ENCODE measurements around the gene ZRANB3.

The ZRANB3 gene

DNA sequence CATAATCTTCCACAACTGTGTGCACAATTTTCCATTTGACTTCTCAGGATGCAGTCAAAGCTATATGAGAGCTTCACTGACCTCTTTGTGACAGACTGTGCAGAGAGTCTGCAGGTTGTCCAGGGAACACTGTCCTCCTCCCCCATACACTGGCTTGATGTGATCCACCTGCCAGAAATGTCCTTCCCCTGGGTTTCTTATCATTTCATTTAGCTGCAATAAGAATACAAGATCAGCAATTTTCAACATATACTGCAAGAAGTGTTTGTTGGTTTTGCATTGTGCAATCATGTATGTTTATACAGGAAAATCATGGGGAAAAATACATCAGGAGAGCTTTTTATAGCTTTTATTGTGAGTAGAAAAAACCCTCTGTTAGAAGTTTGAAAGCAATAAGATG is 328.3 kb downstream of the ZRANB3 start:
- H3K4me1 Mint-ChIP-seq, result no peaks in the 10 kb centered on the region
- no peaks in the 10 kb centered on the region for H3K27me3 Mint-ChIP-seq
- no peak overlapping the region for H3K4me3 Mint-ChIP-seq
- peaks cover 6% of the 10 kb centered on the region for H3K36me3 Mint-ChIP-seq
- peak overlapping the region; percentile 55 for H3K27ac Mint-ChIP-seq
- H3K9me3 Mint-ChIP-seq, result no peaks in the 10 kb centered on the region

DNA sequence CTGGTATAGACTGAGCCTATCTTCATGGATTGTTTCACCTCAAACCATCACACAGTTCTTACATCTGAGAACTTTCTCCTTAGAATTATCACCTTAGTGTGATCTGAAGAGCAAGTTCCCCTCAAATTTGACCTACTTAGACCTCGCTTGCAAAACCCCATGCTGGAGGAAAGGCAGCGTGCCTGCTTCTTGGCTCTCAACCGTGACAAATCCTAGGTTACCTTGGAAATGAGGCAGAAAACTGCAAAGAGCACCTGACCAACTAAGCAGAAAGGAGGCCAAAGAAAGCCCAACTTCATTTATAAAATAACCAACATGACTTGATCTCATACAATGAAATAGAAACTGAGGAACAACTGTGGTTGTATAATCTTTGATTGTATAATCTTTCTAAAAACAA is 332.5 kb downstream of the ZRANB3 start:
- Mint-ChIP-seq H3K27me3 (no peaks in the 10 kb centered on the region), H3K27ac (no peak overlapping the region), H3K4me3 (no peak overlapping the region), H3K9me3 (no peaks in the 10 kb centered on the region), H3K36me3 (peaks cover 5% of the 10 kb centered on the region), H3K4me1 (no peaks in the 10 kb centered on the region)

DNA sequence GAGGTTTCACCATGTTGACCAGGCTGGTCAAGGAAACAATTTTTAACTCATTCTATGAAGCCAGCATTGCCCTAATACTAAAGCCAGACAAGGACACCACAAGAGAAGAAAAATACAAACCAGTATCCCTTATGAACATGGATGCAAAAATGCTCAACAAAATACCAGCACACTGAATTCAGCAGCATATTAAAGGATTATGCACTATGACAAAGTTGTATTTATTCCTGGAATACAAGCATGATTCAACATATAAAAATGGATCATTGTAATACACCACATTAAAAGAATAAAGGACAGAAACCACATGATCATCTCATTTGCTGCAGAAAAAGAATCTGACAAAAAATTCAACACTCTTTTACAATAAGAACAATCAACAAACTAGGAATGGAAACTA is 340.2 kb downstream of the ZRANB3 start:
- Mint-ChIP-seq H3K4me1 (no peaks in the 10 kb centered on the region), H3K4me3 (no peak overlapping the region), H3K27me3 (no peaks in the 10 kb centered on the region), H3K9me3 (peaks cover 16% of the 10 kb centered on the region), H3K36me3 (peaks cover 18% of the 10 kb centered on the region), H3K27ac (no peak overlapping the region)

DNA sequence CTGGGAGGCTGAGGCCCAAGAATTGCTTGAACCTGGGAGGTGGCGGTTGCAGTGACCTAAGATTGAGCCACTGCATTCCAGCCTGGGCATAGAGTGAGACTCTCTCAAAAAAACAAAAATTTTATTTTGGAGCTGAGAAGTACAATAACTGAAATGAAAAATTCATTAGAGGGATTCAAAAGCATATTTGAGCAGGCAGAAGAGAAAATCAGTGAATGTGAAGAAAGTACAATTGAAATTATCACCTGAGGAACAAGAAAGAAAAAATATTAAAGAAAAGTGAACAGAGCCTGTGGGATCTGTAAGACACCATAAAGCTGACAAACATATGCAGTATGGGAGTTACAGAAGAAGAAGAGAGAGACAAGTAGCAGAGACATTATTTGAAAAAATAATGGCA is 341.9 kb downstream of the ZRANB3 start:
- Mint-ChIP-seq H3K27ac (no peak overlapping the region), H3K4me1 (no peaks in the 10 kb centered on the region), H3K4me3 (no peak overlapping the region)

DNA sequence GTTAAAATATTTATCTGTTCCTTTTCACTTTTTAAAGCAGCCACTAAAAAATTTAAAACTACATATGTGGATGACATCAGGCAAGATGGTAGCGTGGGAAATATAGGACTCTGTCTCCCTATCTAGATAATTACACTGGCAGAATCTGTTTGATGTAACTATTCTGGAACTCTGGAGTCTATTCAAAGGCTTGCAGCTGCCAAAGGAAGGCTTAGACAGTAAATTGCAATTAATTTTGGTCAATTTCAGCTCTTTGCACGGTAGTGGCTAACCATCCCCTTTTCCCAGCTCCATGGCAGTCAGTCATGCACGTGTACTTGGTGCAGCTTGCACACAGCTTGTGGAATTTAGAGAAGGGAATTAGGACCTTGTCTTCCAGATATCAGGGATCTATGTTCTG is 343.7 kb downstream of the ZRANB3 start:
- H3K4me3 Mint-ChIP-seq, result no peak overlapping the region
- peaks cover 14% of the 10 kb centered on the region for H3K36me3 Mint-ChIP-seq
- no peak overlapping the region for H3K27ac Mint-ChIP-seq
- H3K9me3 Mint-ChIP-seq, result peaks cover 9% of the 10 kb centered on the region
- H3K27me3 Mint-ChIP-seq, result no peaks in the 10 kb centered on the region
- no peaks in the 10 kb centered on the region for H3K4me1 Mint-ChIP-seq

More for the DNA sequence above, 341.9 kb downstream of the ZRANB3 start:
- H3K36me3 Mint-ChIP-seq, result peaks cover 18% of the 10 kb centered on the region
- H3K9me3 Mint-ChIP-seq, result peaks cover 16% of the 10 kb centered on the region
- no peaks in the 10 kb centered on the region for H3K27me3 Mint-ChIP-seq

DNA sequence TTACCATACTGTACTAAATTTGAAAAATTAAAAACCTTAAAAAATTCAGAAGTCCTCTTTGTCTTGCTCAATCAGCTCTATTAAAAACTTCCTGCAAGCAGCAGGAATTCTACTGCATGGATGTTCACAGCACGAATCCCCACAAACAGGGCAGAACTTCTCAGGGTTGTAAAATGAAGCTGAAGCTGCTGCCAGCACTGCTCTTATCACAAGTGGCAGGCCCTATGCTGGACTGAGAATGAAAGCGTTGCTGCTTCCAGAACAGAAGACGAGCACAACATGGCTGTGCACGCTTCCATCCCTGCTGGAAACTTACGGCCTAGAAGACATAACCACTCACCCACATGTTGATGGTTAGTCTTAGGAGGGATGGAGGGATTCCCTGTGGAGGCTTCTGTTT is 345.0 kb downstream of the ZRANB3 start:
- H3K27ac Mint-ChIP-seq, result no peak overlapping the region
- peaks cover 9% of the 10 kb centered on the region for H3K9me3 Mint-ChIP-seq
- H3K4me3 Mint-ChIP-seq, result no peak overlapping the region
- peaks cover 14% of the 10 kb centered on the region for H3K36me3 Mint-ChIP-seq
- H3K27me3 Mint-ChIP-seq, result no peaks in the 10 kb centered on the region
- no peaks in the 10 kb centered on the region for H3K4me1 Mint-ChIP-seq

DNA sequence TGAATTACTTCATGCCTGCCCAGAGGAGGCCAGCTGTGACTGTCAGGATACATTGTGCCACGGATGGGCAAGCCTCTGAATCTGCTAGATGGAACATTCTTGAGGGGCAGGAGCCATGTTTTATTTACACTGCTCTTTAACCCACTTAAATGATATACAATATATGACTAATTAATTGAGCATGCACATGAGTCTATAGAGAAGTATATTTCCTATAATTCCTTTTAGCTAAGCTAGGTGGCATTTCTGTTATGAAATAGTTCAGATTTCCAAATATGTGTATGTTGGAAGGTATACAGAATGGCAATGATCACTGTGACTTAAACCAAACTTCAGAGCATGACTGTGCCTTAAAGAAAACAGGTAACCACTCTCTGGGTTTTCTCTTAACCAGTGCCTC is 347.2 kb downstream of the ZRANB3 start:
- H3K9me3 Mint-ChIP-seq, result no peaks in the 10 kb centered on the region
- no peaks in the 10 kb centered on the region for H3K27me3 Mint-ChIP-seq
- peaks cover 5% of the 10 kb centered on the region for H3K36me3 Mint-ChIP-seq
- H3K27ac Mint-ChIP-seq, result no peak overlapping the region
- no peak overlapping the region for H3K4me3 Mint-ChIP-seq
- H3K4me1 Mint-ChIP-seq, result no peaks in the 10 kb centered on the region

DNA sequence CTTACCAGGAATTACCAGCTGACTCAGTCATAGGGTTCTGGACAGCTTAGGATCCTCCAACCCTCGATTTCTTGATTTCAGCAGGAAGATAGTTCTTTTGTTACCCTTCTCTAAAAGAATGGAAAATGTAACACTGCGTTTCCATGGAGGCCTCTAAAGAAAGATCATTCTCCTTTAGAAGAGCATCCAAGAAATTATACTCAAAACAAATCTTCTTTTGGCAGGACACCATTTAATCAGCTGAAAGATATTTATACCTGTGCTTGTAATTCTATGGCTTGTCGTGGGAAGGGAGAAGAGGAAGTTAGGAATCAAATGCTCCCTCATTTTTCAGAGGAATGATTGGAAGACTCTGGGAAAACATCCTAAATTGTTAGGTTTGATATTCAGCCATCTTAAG is 348.4 kb downstream of the ZRANB3 start:
- H3K27ac Mint-ChIP-seq, result no peak overlapping the region

DNA sequence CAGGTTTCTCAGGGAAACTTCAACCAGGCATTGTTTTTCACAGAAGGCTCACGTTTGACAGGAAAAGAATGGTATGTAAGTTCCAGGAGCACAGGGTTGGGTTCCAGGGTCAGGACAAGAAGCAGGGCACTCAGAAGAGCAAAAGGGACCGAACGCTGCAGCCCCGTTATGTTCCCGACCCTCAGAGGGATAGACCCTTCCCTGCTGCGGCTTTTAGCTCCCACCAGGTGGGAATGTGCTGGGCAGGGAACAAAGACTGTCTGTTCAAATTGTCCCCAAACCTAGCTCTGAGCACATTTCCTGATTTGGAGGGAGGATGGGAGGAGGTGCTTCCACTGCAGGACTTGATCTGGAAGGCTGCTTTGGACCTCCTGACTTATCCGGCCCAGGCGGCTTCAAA is 348.8 kb downstream of the ZRANB3 start:
- Mint-ChIP-seq H3K27ac (no peak overlapping the region), H3K36me3 (peaks cover 7% of the 10 kb centered on the region), H3K9me3 (no peaks in the 10 kb centered on the region), H3K27me3 (no peaks in the 10 kb centered on the region), H3K4me1 (no peaks in the 10 kb centered on the region), H3K4me3 (no peak overlapping the region)

More for the DNA sequence above, 348.4 kb downstream of the ZRANB3 start:
- H3K36me3 Mint-ChIP-seq, result peaks cover 6% of the 10 kb centered on the region
- H3K27me3 Mint-ChIP-seq, result no peaks in the 10 kb centered on the region
- no peaks in the 10 kb centered on the region for H3K9me3 Mint-ChIP-seq
- no peaks in the 10 kb centered on the region for H3K4me1 Mint-ChIP-seq
- H3K4me3 Mint-ChIP-seq, result no peak overlapping the region

DNA sequence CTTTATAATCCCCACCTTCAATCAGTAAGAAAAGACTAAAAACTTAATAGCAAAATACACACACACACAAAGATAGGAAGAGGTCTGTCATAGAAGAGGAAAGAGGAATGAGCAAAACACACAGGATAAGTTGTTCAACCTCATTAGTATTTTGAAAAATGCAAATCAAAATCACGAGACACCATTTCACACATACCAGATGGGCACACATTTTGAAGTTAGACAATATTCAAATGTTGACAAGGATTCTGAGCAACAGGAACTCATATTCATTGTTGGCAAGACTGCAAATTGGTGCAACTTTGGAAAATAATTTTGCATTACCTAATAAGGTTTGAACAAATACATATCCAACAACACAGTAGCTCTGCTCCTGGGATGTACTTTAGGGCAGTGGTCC is 351.3 kb downstream of the ZRANB3 start:
- H3K9me3 Mint-ChIP-seq, result no peaks in the 10 kb centered on the region
- H3K36me3 Mint-ChIP-seq, result peaks cover 16% of the 10 kb centered on the region
- no peaks in the 10 kb centered on the region for H3K27me3 Mint-ChIP-seq
- H3K4me3 Mint-ChIP-seq, result no peak overlapping the region
- no peak overlapping the region for H3K27ac Mint-ChIP-seq
- H3K4me1 Mint-ChIP-seq, result no peaks in the 10 kb centered on the region

DNA sequence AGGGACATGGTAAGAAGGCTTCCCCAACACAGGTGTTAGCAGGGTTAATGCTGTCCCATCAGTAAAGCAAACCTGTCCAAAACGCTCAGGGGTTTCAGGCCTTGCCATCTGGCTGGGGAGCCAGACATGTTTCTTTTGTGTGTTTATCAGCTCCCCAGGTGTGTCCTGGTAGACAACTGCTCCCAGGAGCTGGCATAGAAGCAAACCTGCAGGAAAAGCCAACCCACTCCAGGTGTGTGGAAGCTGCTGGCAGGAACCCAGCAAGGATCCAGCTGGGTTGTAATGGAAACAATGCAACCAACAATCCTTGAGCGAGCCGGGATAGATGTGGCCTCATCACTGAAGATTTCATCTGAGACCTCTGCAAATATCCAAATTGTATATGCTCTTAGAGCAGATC is 355.8 kb downstream of the ZRANB3 start:
- Mint-ChIP-seq H3K27ac (no peak overlapping the region), H3K36me3 (peaks cover 34% of the 10 kb centered on the region), H3K4me3 (no peak overlapping the region), H3K27me3 (no peaks in the 10 kb centered on the region), H3K9me3 (no peaks in the 10 kb centered on the region), H3K4me1 (no peaks in the 10 kb centered on the region)

DNA sequence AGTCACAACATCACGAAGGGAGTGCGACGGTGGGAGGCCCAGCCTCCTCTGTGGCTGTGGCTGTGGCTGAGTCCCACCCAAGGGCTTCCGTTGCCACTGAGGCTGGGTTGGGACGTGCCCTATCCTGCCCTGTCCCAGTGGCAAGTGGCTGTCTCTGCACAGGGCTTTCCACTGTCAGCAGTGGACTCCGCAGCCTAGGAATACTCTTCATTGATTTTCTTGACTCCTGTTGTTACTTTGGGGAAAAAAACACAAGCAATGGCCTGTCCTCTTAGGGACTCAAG is 356.3 kb downstream of the ZRANB3 start:
- no peak overlapping the region for H3K27ac Mint-ChIP-seq
- H3K9me3 Mint-ChIP-seq, result no peaks in the 10 kb centered on the region
- H3K4me3 Mint-ChIP-seq, result no peak overlapping the region
- H3K36me3 Mint-ChIP-seq, result peaks cover 36% of the 10 kb centered on the region
- no peaks in the 10 kb centered on the region for H3K4me1 Mint-ChIP-seq
- H3K27me3 Mint-ChIP-seq, result no peaks in the 10 kb centered on the region

DNA sequence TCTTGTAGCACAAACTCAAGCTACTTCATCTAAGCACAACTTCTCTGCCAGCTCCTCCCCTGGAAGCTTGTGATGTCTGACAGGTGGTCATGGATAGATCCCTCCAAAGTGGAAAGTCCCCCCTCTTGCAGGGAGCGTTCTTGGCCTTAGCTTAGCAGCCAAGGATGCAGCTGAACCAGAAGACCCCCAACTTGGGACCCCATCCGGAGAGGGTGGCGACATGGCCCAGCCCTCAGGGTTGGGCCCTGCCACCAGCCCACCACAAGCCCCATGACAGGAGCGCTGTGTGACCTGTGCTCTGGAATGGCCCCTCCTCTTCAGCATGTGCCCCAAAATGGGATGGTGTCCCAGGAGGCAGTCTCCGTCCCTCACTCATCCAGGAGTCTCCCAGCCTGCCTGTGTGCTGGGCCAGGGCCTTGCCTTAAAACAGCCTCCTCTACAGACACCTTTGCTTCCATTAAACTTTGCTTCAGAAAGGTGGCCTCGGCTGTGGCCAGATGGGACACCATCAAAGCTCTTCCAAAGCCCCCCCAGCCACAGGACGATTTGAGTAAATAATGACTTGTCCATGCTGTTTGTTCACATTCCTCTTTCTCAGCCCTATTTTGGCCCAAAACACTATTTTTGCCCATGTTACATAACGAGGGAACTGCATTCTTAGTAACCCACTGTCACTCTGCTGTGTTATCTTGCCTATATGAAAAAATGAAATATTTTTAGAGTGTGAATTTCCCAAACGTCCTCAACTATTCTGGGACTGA is 356.8 kb downstream of the ZRANB3 start:
- Mint-ChIP-seq H3K36me3 (peaks cover 38% of the 10 kb centered on the region), H3K27me3 (no peaks in the 10 kb centered on the region), H3K9me3 (no peaks in the 10 kb centered on the region), H3K4me3 (no peak overlapping the region), H3K27ac (no peak overlapping the region), H3K4me1 (peaks cover 3% of the 10 kb centered on the region)

DNA sequence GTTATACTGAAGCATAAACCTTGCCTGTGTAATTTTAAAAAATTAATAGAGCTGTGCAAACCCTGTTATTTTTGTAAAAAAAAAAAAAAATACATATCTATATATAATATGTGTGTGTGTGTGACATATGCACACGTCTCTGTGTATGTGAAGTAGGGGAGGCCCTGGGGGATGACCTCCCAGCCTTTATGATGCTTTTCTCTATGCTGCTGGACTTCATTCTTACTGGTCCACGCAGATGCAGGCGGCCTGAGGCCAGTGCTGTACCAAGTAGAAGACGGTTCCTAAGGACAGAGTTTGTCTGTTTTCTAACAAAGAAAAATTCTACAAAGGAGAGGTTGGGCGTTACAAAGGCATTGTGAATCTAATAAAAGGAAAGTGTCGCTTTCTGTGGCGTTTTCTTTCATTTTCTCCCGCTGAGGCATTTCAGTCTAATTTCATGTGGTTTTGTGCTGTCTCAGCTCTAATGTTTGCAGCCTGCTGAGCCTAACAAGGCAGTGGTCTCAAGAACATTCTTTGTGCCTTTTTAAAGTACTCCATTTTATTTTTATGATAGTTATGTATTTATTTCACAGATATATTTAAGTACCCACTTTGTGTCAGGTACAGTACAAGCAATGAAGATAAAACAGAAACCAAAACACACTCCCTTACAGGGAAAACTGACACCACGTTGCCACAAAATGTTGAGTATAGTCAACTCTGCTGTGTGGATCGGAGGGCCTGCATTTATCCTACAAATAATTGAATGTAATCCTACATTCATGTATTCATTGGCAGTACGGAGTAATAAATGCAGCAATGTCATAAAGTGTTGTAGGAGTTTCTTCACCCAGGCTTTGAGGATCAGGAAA is 360.9 kb downstream of the ZRANB3 start:
- Mint-ChIP-seq H3K4me1 (peaks cover 3% of the 10 kb centered on the region), H3K4me3 (peak overlapping the region; percentile 27), H3K36me3 (peaks cover 41% of the 10 kb centered on the region), H3K27me3 (no peaks in the 10 kb centered on the region), H3K9me3 (no peaks in the 10 kb centered on the region), H3K27ac (no peak overlapping the region)

DNA sequence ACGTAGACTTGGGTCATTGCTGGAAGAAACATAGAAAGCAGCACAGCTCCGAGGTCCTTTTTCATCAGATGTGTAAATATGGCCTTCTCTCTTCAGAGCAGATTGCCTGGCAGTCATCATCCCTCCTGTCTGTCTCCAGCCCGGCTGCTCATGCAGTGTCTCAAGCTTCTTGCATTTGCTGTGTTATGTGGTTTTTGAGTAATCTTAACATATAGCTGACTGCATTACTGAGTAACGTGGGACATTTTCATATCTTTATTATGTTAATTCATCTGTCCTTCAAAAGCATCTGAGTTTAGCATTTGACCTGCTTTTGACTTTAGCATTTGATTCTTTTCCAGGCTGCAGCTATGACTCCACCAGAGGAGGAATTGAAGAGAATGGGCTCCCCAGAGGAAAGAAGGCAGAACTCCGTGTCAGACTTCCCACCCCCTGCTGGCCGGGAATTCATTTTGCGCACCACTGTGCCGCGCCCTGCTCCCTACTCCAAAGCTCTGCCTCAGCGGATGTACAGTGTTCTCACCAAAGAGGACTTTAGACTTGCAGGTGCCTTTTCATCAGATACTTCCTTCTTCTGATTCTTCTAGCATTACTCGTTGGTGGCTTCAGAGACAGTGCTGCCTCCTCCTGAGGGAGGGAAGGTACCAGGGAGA is 362.7 kb downstream of the ZRANB3 start:
- H3K36me3 Mint-ChIP-seq, result peaks cover 34% of the 10 kb centered on the region
- H3K9me3 Mint-ChIP-seq, result no peaks in the 10 kb centered on the region
- H3K27me3 Mint-ChIP-seq, result no peaks in the 10 kb centered on the region
- H3K27ac Mint-ChIP-seq, result peak overlapping the region; percentile 51
- no peak overlapping the region for H3K4me3 Mint-ChIP-seq
- peaks cover 3% of the 10 kb centered on the region for H3K4me1 Mint-ChIP-seq

DNA sequence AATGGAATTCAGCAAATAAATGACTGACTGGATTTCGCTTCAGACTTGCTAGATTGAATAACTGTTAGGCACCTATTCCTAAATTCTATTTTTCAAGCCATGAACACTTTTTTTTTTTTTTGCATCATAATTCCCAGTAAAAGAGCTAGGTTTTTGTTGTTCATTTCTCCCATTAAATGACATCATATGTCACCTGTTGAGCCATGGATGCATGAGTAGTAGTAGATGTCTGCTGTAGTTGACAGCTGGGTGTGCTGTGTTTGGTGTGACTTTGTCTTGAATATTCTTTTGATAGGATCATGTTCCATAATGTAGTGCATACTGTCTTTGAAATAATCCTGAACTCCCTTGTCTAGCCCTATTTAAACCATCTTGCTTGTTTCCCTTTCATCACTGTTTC is 363.7 kb downstream of the ZRANB3 start:
- H3K9me3 Mint-ChIP-seq, result no peaks in the 10 kb centered on the region
- peaks cover 33% of the 10 kb centered on the region for H3K36me3 Mint-ChIP-seq
- no peak overlapping the region for H3K27ac Mint-ChIP-seq
- H3K4me3 Mint-ChIP-seq, result no peak overlapping the region
- peaks cover 14% of the 10 kb centered on the region for H3K4me1 Mint-ChIP-seq
- H3K27me3 Mint-ChIP-seq, result no peaks in the 10 kb centered on the region
